NK-92 (cell line): ENCODE results near the gene SPTBN1.

ENCODE experiments used
- DNase-seq: peaks from one replicate; lab custom pipeline; 2025; ENCODE audit not compliant: unreplicated experiment; lab: John Stamatoyannopoulos, UW

SPTBN1 gene

DNA sequence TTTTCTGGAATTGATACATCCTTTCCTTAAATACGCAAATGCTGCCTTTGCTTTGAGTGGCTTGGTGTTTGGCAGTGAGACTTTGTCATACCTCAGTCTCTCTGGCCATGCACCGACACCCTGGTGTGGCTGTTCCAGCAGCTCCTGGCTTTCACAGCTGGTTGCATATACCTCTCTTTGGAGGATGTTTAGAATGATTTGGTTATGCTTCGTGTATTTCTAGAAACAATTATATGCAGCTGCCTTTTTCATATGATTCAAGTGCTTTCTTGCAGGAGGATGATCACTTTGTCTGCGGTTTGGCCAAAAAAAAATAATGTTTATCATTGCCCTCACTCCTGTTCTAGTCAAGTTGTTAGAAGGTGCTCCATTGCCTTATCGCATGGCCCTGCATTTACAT is 172.3 kb downstream of the SPTBN1 start:
- no peak for DNase-seq

DNA sequence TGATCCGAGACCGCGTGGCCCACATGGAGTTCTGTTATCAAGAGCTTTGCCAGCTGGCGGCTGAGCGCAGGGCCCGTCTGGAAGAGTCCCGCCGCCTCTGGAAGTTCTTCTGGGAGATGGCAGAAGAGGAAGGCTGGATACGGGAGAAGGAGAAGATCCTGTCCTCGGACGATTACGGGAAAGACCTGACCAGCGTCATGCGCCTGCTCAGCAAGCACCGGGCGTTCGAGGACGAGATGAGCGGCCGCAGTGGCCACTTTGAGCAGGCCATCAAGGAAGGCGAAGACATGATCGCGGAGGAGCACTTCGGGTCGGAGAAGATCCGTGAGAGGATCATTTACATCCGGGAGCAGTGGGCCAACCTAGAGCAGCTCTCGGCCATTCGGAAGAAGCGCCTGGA is 172.8 kb downstream of the SPTBN1 start:
- DNase-seq, result no peak

DNA sequence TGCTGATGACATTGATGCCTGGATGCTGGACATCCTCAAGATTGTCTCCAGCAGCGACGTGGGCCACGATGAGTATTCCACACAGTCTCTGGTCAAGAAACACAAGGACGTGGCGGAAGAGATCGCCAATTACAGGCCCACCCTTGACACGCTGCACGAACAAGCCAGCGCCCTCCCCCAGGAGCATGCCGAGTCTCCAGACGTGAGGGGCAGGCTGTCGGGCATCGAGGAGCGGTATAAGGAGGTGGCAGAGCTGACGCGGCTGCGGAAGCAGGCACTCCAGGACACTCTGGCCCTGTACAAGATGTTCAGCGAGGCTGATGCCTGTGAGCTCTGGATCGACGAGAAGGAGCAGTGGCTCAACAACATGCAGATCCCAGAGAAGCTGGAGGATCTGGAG is 173.3 kb downstream of the SPTBN1 start:
- no peak for DNase-seq

DNA sequence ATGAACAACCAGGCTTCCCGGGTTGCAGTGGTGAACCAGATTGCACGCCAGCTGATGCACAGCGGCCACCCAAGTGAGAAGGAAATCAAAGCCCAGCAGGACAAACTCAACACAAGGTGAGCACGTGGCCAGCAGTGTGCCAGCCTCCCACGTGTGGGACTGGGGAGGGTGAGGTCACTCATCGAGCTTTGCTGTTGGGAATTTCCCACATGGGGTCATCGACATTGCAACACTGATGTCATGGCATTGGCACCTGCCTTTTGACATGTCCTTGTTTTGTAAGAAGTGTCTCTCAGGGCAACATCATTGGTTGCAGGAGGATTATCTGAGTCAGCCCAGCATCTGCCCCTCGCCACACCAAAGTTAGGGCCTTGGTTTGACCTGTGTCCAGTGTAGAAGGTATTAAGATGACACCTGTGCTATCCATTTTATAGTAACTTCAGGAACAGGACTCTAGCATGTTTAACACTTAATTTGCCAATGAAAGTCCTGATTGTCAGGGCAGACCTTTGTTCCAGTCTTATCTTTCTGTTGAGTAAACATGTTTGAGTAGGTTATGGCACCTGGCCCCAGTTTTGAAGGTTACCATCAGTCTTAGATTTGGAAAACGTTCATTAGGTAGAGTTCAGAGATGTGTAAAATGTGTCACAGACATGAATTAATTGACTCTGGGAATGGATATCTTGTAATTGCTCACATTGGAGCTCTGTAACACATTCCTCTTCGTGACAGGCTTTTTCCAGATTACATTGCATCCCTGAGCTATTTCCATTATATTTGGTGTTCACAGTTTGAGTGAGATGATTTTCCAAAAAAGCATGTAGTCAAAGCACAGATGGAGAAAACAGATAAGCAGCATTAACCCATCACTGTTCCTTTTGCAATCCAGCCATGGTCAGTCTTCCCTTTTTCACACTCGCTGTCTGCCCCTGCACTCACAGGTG is 174.1 kb downstream of the SPTBN1 start:
- no peak for DNase-seq

DNA sequence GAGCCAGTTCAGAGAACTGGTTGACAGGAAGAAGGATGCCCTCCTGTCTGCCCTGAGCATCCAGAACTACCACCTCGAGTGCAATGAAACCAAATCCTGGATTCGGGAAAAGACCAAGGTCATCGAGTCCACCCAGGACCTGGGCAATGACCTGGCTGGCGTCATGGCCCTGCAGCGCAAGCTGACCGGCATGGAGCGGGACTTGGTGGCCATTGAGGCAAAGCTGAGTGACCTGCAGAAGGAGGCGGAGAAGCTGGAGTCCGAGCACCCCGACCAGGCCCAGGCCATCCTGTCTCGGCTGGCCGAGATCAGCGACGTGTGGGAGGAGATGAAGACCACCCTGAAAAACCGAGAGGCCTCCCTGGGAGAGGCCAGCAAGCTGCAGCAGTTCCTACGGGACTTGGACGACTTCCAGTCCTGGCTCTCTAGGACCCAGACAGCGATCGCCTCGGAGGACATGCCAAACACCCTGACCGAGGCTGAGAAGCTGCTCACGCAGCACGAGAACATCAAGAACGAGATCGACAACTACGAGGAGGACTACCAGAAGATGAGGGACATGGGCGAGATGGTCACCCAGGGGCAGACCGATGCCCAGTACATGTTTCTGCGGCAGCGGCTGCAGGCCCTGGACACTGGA is 174.9 kb downstream of the SPTBN1 start:
- no peak for DNase-seq

DNA sequence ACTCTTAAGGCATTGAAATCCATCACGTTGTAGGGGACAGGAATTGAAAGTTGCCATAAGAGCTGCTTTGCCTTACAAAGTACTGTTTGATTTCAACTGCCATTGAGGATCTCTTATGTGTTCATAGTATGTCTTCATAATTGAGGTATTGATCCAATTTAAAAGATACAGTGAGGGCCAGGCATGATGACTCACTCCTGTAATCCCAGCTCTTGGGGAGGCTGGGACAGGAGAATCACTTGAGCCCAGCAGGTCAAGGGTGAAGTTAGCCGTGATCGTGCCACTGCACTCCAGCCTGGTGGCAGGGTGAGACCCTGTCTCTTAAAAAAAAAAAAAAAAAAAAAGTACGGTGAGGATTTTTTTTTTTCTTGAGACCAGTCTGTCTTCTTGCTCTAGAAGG is 175.6 kb downstream of the SPTBN1 start:
- no peak for DNase-seq

GRCh38 chr2:54632733-54633692 is 176.9 kb downstream of the SPTBN1 start:
- no peak for DNase-seq

DNA sequence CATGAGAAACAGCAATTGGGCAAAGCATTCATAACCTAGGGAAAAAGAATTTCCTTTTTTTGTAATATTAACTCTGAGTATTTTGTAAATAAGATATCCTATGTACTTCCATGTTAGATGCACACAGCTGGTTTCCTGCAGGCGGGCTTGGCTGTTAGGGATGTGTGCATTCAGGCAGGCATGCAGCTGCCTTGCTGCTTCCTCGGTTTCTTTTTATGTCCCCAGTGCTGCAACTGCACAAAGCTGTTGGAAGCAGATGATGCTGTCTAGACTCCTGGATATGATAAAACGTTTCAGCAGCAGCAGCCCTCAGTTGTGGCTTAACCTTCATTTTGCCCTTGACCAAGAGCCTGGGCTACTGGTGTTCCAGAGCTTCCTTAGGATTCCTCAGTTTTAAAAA is 177.9 kb downstream of the SPTBN1 start:
- DNase-seq, result no peak

DNA sequence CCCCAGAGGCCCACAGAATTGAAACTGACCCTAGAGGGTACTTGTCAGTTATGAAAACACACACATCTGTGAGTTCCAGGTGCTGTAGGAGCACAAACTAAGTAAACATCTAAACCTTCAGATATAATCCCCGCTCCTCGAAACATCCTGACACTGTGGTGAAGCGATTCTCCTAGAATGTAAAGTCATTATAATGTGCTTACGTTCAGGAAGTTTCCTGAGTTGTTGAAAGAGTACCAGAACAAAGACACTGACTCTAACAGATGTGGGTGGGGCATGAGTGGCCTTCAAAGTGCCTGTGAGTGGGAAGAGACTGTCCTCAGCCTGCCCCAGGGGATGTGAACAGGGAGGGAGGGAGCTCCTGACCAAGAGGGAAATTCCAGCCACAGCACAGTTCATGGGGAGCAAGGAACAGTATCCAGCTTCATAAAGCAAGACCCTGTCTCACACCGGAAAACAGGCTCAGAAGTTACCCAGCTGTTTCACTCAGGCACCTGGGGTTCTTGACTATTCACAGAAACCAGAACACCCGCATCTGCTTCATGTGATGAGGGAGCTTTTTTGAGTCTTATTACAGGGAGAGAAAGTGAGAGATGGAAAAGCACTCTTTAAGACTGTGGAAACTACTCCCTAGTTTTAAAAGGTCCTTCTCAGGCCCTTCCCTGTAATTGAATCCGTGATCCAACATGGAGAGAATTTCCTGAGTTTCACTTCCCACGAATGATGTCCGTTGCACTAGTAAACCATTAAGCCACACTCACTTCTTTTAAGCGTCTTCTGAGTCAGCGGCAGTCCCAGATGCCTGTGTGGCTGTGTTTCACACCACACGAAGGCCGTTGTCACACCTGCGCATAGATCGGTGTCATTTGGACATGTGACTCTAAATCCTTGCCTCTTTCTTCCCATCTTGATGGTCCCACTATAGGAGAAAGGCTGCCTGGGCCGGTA is 178.7 kb downstream of the SPTBN1 start:
- DNase-seq, result no peak

- no peak for DNase-seq
These were observed 179.5 kb downstream of the SPTBN1 start for GRCh38 chr2:54635554-54636152.

DNA sequence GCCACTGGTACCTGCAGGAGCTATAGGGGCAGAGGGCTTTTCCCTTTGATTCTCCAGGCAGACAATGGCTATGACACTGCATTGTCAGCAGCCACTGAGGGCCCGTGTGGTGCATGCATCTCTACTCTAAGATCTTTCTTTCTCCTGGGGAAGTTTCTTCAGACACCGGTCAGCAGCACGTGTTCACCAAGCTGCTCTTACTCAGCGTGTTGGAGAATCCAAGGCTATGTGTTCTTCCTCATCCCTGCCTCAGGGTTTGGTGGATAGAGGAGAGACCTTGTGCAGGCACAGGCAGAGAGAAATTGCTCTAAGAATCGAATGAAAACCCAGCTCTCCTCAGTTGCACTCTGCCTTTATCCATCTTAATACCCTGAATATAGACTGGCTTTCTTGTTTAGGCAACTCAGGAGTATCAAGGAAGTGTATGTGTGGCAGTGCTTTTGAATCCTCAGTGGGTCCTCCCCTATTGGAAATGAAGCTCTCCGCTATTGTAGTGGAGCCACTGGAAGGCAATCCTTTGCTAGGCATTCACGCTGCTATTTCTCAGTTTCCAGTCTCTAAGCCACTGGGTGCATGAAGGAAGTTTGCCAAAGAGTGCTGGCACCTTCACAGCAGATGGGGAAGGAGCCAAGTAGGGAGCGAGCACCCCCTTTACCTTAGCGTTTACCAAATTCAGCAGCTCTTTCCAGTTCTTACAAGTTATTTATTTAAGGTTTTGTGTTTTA is 180.4 kb downstream of the SPTBN1 start:
- no peak for DNase-seq

- no peak for DNase-seq
These were observed 182.0 kb downstream of the SPTBN1 start for GRCh38 chr2:54638103-54638502.

DNA sequence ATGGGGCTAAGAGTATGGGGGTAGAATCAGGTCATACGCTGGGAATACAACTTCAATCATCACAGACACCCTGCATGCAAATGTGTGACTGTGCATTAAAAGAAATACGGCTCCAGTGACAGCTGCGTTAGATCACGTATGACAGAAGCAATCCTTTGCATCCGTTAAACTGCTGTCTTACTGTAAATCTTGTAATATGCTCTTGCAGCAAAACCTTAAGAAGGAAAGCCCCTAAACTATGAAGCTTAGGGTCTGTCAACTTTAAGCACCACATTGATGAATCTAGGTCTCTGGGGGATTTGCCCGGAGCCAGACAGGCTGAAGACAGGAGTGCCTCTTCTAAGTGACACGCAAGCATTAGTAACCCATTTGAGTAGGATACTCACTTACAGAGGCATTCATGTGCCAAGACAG is 182.7 kb downstream of the SPTBN1 start:
- no peak for DNase-seq

DNA sequence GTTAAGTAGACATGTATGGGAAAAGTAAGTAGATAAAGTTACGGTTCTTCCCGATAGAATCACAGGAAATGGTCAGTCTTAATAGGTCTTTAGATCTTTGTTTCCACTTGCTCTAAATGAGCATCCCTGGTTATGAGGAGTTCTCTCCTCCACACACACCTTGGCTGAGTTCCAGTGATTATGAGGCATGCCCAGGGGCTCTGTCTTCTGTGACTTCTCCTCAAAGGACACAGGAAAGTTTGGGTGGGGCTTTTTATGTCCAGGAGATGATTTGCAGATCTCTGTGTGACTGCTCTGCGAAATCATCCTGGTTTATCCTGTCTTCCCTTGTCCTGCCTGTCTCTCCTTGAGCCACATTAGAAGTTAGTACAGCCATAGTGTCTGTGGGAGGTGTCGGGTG is 183.5 kb downstream of the SPTBN1 start:
- no peak for DNase-seq

DNA sequence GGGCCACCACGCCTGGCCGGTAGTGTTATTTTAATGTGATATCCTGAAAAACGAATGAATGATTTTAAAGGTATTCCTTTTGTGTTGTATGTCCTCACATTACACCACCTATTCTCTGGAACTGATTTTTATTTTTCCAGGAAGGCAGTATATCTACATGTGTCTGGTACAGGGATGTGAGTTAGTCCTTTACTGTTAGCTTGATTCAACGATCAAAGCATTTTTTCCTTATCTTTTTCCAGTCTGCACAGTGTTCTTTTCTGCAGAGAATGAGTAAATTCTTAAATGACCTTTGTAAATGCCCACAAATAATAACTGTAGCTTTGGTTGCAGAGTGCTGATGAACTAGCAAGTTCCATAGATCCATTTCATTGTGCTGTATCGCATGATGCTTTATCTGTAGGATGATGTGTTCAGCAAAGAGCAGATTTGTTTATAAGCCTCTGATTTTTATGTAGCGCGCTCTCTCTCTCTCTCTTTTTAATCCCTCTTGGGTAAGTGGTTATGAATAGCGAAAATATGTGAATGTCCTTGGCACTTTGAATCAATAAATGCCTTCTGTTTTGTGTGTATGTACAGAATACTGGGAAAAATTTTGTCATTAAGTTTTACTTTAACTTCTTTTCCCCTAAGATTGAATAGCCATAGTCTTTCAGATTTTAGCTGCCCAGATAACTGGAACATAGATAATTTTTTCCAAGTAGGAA is 184.9 kb downstream of the SPTBN1 start:
- no peak for DNase-seq

GRCh38 chr2:54641988-54642387 is 185.9 kb downstream of the SPTBN1 start:
- DNase-seq, result no peak

- no peak for DNase-seq
These were observed 186.7 kb downstream of the SPTBN1 start for GRCh38 chr2:54642677-54643430.

DNA sequence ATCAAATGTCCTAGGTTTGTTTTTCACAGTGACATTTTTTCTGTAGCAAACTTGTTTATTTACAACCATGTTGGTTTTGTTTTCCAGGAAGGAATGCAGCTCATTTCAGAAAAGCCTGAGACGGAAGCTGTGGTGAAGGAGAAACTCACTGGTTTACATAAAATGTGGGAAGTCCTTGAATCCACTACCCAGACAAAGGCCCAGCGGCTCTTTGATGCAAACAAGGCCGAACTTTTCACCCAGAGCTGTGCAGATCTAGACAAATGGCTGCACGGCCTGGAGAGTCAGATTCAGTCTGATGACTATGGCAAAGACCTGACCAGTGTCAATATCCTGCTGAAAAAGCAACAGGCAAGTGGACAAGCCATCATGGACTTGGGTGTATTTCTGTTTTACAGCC is 188.1 kb downstream of the SPTBN1 start:
- no peak for DNase-seq
